HuH-7.5 (cell line): ENCODE results near the gene CDK2.
A peak's percentile ranks its signal among the peaks of the same experiment; 100 is the strongest.

ENCODE experiments used
- DNase-seq: peaks from one replicate; pipeline ENCODE4 v3.0.0; 2011; ENCODE audit warnings: low spot score

The CDK2 gene

GRCh38 chr12:55938826-55939501 lies 27.7 kb upstream of the CDK2 start:
- DNase-seq: no peak

- peak; percentile 86 for DNase-seq
These were observed 26.4 kb upstream of the CDK2 start for GRCh38 chr12:55940065-55940732.

GRCh38 chr12:55942055-55942454 lies 24.6 kb upstream of the CDK2 start:
- no peak for DNase-seq

GRCh38 chr12:55942577-55943136 lies 24.0 kb upstream of the CDK2 start:
- no peak for DNase-seq

DNA sequence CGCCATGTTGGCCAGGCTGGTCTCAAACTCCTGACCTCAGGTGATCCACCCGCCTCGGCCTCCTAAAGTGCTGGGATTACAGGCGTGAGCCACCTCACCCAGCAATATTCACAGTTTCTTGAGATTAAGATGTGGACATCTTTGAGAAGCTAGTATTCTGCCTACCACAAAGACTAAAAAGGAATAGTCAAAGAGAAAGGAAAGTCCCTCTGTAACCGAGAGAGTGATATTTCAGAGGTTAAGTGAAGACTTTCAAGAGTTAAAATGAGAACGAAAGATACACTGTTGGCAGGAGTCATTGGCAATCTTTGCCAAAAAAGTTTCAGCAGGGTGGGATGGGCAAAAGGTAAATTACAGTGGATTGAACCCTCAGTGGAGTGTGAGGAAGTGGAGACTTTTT lies 20.1 kb upstream of the CDK2 start:
- no peak for DNase-seq

GRCh38 chr12:55955344-55955743 lies 11.3 kb upstream of the CDK2 start:
- DNase-seq: no peak

DNA sequence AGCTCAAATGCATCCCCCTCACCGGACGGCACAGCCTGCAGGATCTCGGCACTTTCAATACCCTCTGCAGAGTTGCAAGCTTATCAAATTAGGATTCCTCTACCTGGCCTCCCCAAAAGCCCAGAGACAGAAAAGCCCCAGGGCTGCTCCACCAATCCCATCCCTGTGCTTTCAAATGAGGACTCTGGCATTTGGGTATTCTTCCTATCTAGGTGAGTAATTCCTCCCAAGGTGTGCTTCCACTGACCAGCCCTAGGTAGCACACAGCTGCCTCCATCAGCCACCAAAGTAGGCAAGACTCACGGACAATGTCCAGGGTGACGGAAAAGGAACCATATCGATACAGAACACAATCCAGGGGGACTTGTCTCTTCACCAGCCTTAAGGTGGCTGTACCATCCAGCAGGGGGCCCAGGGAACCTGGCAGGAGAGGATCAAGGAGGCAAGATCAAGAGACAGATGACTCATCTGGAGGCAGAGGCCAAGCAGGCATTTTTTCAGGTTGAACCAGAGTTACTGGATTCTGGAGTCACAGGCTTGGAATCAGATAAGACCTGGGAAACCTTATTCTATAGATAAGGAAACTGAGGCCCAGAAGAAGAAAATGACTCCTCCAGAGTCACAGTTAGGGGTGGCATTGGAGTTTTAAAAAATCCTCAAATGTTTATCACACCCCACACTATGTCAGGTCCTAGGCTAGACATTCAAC lies 10.7 kb upstream of the CDK2 start:
- peak; percentile 32 for DNase-seq

DNA sequence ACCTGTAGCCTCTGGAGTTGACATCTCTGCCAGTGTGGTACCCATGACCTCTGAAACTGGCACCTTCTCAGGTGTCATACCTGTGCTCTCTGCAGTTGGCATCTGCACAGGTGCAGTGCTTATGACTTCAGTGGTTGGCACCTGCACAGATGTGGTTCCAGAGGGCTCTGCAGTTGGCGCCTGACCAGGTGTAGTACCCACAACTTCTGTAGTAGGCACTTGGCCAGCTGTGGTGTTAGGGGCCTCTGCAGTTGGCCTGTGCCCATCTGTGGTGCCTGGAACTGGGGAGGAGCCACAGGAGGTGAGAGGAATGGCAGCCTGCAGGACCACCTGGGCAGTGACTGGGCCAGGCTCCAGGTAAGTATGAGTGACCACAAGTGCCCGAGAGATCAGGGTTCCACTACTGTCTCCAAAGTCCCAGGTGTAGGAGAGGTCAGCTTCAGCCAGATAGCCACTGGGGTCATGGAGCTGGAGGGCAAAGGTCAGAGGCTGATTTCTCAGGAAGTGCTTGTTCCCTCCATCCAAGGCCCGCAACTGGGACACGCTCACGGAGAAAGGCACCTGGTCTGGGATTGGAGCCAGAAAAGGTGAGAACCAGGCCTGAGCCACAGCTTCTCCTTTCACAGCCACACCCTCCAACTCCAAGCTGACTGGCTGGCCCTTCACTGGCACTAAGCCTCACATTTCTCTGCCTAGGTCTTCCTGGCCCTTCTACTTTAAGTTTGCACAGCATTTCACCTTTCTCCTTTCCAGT lies 9.3 kb upstream of the CDK2 start:
- DNase-seq: no peak

- no peak for DNase-seq
These were observed 2.9 kb upstream of the CDK2 start for GRCh38 chr12:55963760-55964159.

GRCh38 chr12:55965240-55965639 lies 1.4 kb upstream of the CDK2 start:
- no peak for DNase-seq

DNA sequence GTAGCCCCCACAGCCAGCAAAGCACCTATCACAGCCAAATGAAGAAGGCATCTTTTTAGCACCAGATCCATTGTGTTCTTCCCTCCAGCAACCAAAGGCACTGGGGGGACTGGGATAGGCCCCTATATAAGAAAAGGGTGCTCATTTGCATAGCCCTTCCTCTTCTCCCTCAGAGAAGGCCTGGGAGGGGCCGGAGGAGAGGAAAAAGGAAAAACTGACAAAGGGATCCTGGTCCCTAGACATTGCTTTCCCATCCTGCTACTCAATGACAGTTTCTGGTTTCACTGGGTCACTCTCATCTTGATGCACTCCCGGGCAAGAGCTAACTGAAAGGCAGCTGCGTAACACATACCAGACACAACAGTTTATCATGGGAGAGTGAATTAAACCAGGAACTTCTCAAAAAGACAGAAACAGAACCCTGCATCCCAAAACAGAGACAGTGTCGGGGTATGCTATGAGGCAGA lies 656 bp upstream of the CDK2 start, which contains the start of gene PMEL:
TSS of gene PMEL (minus strand) at position 102 of the 467 bp plus-strand sequence. CDS start at position 71, 31 bp downstream.
- peak; percentile 22 for DNase-seq

GRCh38 chr12:55969356-55969755 lies 2.7 kb downstream of the CDK2 start:
- no peak for DNase-seq

DNA sequence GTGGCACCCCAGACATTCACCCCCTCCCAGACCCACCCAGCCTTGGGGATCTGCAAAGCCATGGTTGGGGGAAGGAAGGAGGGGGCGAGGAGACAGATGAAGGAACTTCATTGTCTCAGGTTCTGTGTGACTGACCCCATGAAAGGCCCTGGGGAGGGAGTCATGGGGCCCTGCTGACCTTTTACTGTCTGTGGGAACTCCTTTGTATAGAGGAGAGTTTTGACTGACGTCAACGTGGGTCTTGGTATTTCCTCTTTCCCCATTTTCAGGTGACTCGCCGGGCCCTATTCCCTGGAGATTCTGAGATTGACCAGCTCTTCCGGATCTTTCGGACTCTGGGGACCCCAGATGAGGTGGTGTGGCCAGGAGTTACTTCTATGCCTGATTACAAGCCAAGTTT lies 4.1 kb downstream of the CDK2 start:
- DNase-seq: no peak

- no peak for DNase-seq
These were observed 5.4 kb downstream of the CDK2 start for GRCh38 chr12:55972042-55972441.

- DNase-seq: no peak
These were observed 5.8 kb downstream of the CDK2 start for GRCh38 chr12:55972456-55972855.

DNA sequence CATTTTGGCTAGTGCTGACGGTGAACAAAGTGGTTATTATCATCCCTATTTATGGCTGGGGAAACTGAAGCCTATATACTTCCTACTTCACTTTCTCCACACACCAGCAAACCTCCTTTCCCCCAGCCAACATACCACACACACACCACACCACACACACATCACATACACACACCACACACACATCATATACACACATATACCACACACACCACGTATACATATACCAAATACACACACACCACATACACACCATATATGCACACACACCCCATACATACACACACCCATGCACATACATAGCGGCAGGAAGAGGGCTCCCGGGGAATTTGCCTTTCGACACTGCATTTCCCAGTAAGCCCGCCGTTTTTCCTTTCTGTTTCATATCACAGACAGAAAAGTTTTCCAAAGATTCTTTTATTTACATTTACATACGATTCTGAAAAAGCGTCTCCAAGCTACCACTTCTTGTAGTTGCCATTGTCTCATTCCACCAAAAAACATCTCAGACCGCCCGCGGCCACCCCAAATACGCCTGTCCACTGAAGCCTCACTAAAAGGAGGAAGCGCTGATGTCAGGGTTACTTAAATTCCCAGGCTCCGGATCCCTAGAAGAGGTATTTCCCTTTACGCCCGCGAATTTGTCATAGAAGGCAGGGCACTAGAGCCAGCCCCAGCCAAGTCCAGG lies 6.4 kb downstream of the CDK2 start:
- no peak for DNase-seq

- DNase-seq: peak; percentile 87
These were observed 7.1 kb downstream of the CDK2 start, which contains the start of gene RAB5B for GRCh38 chr12:55973599-55974307. Gene RAB5B (plus strand): TSS chr12:55974078. CDS start chr12:55986961, 12,883 bp downstream.

DNA sequence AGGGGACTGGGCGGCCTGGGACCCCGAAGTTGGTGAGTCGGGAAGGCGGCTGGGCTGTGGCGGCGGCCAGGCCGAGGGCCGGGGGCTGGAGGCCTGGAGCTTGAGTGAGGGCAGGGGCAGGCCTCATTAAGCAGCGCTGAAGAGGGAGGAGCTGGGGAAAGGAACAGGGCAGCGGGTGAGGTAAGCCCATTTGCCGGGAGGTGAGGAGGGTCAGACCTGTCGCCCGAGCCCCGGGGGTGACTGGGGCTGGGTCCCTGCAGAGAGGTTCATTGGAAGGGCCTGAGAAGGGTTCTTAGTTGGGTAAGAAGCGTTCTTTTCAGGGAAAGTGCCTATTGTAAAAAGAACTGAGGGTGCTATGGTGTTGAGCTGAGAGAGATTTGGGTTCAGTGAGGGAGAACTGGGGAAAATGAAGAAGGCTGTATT lies 7.7 kb downstream of the CDK2 start:
- DNase-seq: peak; percentile 64

- no peak for DNase-seq
These were observed 11.8 kb downstream of the CDK2 start for GRCh38 chr12:55978393-55978792.

- DNase-seq: no peak
These were observed 12.4 kb downstream of the CDK2 start for GRCh38 chr12:55979069-55979468.
